Trophoblast cell (in vitro differentiated cells and primary cell): ENCODE data around the gene HECA.

ENCODE experiments used
- DNase-seq, 2 donors: peaks; one replicate each; pipeline ENCODE4 v3.0.0-alpha.2; 2016
- H2AFZ ChIP-seq: 2 replicates; pipeline ENCODE4 v1.6.1; 2013; ENCODE audit warnings: low read length, moderate library complexity, mild to moderate bottlenecking; ENCODE audit not compliant: insufficient read depth, poor library complexity
- H2AK5ac ChIP-seq: 2 replicates; pipeline ENCODE4 v1.6.1; 2013; ENCODE audit warnings: mild to moderate bottlenecking, low read length
- H2BK120ac ChIP-seq: 2 replicates; pipeline ENCODE4 v1.6.1; 2013; ENCODE audit warnings: low read length, mild to moderate bottlenecking, moderate library complexity; ENCODE audit not compliant: insufficient read depth, poor library complexity
- H2BK12ac ChIP-seq: 2 replicates; pipeline ENCODE4 v1.6.1; 2013; ENCODE audit warnings: mild to moderate bottlenecking, low read length, moderate library complexity
- H2BK5ac ChIP-seq: 2 replicates; pipeline ENCODE4 v1.6.1; 2013; ENCODE audit warnings: low read length, low read depth, moderate library complexity, mild to moderate bottlenecking; ENCODE audit not compliant: poor library complexity
- H3K14ac ChIP-seq: 2 replicates; pipeline ENCODE4 v1.6.1; 2013; ENCODE audit warnings: mild to moderate bottlenecking, low read length
- H3K18ac ChIP-seq: 2 replicates; pipeline ENCODE4 v1.6.1; 2013; ENCODE audit warnings: mild to moderate bottlenecking, low read length
- H3K23ac ChIP-seq: 2 replicates; pipeline ENCODE4 v1.6.1; 2013; ENCODE audit warnings: low read length
- H3K27ac ChIP-seq: 2 replicates; pipeline ENCODE4 v1.5.1; 2013; ENCODE audit warnings: low read depth, mild to moderate bottlenecking, inconsistent platforms, low read length, moderate library complexity
- H3K27me3 ChIP-seq: 2 replicates; pipeline ENCODE4 v1.6.1; 2013; ENCODE audit warnings: inconsistent platforms, mild to moderate bottlenecking, low read length, moderate library complexity; ENCODE audit not compliant: insufficient read depth
- H3K36me3 ChIP-seq, 2 experiments: 1 replicate in 1 of 2; 2 replicates in 1 of 2; pipeline ENCODE4 v1.6.1; 2013; ENCODE audit warnings: low read length in 2 of 2, mild to moderate bottlenecking in 2 of 2, moderate library complexity in 1 of 2; ENCODE audit not compliant: insufficient read depth in 2 of 2, control insufficient read depth in 1 of 2
- H3K4ac ChIP-seq: 2 replicates; pipeline ENCODE4 v1.6.1; 2013; ENCODE audit warnings: low read depth, mild to moderate bottlenecking, low read length, moderate library complexity
- H3K4me1 ChIP-seq, 2 experiments: 1 replicate in 1 of 2; 2 replicates in 1 of 2; pipeline ENCODE4 v1.6.1; 2013; ENCODE audit warnings: low read length in 2 of 2, mild to moderate bottlenecking in 2 of 2, moderate library complexity in 1 of 2; ENCODE audit not compliant: insufficient read depth in 2 of 2, control insufficient read depth in 1 of 2
- H3K4me2 ChIP-seq: 2 replicates; pipeline ENCODE4 v1.6.1; 2013; ENCODE audit warnings: inconsistent platforms, mild to moderate bottlenecking, low read length, moderate library complexity
- H3K4me3 ChIP-seq: 2 replicates; pipeline ENCODE4 v1.5.1; 2013; ENCODE audit warnings: mild to moderate bottlenecking, low read depth, low read length, inconsistent platforms
- H3K79me1 ChIP-seq: one replicate; pipeline ENCODE4 v1.6.1; 2013; ENCODE audit warnings: low read length
- H3K79me2 ChIP-seq: 2 replicates; pipeline ENCODE4 v1.6.1; 2013; ENCODE audit warnings: low read length, mild to moderate bottlenecking; ENCODE audit not compliant: control insufficient read depth, insufficient read depth, poor library complexity
- H3K9ac ChIP-seq: 2 replicates; pipeline ENCODE4 v1.6.1; 2013; ENCODE audit warnings: mild to moderate bottlenecking, low read length
- H3K9me3 ChIP-seq: 2 replicates; pipeline ENCODE4 v1.6.1; 2013; ENCODE audit warnings: low read depth, mild to moderate bottlenecking, control low read depth, inconsistent platforms, low read length; ENCODE audit not compliant: insufficient read depth
- H4K12ac ChIP-seq: 2 replicates; pipeline ENCODE4 v1.6.1; 2013; ENCODE audit warnings: low read depth, mild to moderate bottlenecking, low read length, moderate library complexity
- H4K8ac ChIP-seq: 2 replicates; pipeline ENCODE4 v1.6.1; 2013; ENCODE audit warnings: low read depth, mild to moderate bottlenecking, low read length, moderate library complexity
- H4K91ac ChIP-seq: one replicate; pipeline ENCODE4 v1.6.1; 2013; ENCODE audit warnings: low read depth, mild to moderate bottlenecking, low read length, moderate library complexity
- WGBS: extraction: QIAGEN DNeasy Blood & Tissue Kit; methylation state at CpG from one replicate; pipeline ENCODE4 v1.1.7; 2013; ENCODE audit warnings: missing lambda C conversion rate; ENCODE audit not compliant: insufficient read length, insufficient coverage; ENCODE audit errors: extremely low coverage; 5-methylcytosine and 5-hydroxymethylcytosine counted together

The HECA gene

GRCh38 chr6:139143111-139143510 is 8.2 kb downstream of the HECA start:
- H3K36me3 ChIP-seq = peaks cover 0 to 3% of the 10 kb centered on the region in 2 experiments
- no peak overlapping the region for H2AK5ac ChIP-seq
- H3K4me3 ChIP-seq = no peak overlapping the region
- H3K14ac ChIP-seq = no peak overlapping the region
- H3K79me2 ChIP-seq = no peaks in the 10 kb centered on the region
- H2BK5ac ChIP-seq = no peak overlapping the region
- DNase-seq = no peak
- no peaks in the 10 kb centered on the region for H3K4me1 ChIP-seq
- no peak overlapping the region for H3K18ac ChIP-seq
- no peaks in the 10 kb centered on the region for H3K27me3 ChIP-seq
- no CpG with 5 or more reads among the region's 3 CpGs for WGBS
- H4K91ac ChIP-seq = no peak overlapping the region
- H3K27ac ChIP-seq = no peak overlapping the region
- H2AFZ ChIP-seq = no peak overlapping the region
- H4K8ac ChIP-seq = no peak overlapping the region
- no peak overlapping the region for H2BK12ac ChIP-seq
- no peak overlapping the region for H3K23ac ChIP-seq
- H3K4me2 ChIP-seq = no peak overlapping the region
- H3K9ac ChIP-seq = no peak overlapping the region
- H3K79me1 ChIP-seq = peaks cover 2% of the 10 kb centered on the region
- no peaks in the 10 kb centered on the region for H3K9me3 ChIP-seq
- no peak overlapping the region for H3K4ac ChIP-seq
- no peak overlapping the region for H2BK120ac ChIP-seq
- no peak overlapping the region for H4K12ac ChIP-seq

GRCh38 chr6:139144490-139145085 is 9.7 kb downstream of the HECA start:
- Histone ChIP-seq H4K12ac (no peak overlapping the region), H2BK120ac (no peak overlapping the region), H2BK12ac (no peak overlapping the region), H3K27me3 (no peaks in the 10 kb centered on the region), H3K4ac (no peak overlapping the region), H3K9ac (no peak overlapping the region), H3K4me1 (no peaks in the 10 kb centered on the region), H3K79me1 (peaks cover 2% of the 10 kb centered on the region), H3K18ac (no peak overlapping the region), H3K14ac (no peak overlapping the region), H3K36me3 (peaks cover 0 to 3% of the 10 kb centered on the region in 2 experiments), H4K91ac (no peak overlapping the region), H4K8ac (no peak overlapping the region), H2AK5ac (peak overlapping the region; percentile 38), H2BK5ac (no peak overlapping the region), H2AFZ (no peak overlapping the region), H3K23ac (no peak overlapping the region), H3K4me3 (no peak overlapping the region), H3K9me3 (no peaks in the 10 kb centered on the region), H3K4me2 (no peak overlapping the region), H3K79me2 (no peaks in the 10 kb centered on the region), H3K27ac (no peak overlapping the region)
- no peak for DNase-seq
- WGBS = no CpG with 5 or more reads among the region's 4 CpGs

- no peaks in the 10 kb centered on the region for H3K4me1 ChIP-seq
Measured at GRCh38 chr6:139145661-139146060, 10.8 kb downstream of the HECA start.

DNA sequence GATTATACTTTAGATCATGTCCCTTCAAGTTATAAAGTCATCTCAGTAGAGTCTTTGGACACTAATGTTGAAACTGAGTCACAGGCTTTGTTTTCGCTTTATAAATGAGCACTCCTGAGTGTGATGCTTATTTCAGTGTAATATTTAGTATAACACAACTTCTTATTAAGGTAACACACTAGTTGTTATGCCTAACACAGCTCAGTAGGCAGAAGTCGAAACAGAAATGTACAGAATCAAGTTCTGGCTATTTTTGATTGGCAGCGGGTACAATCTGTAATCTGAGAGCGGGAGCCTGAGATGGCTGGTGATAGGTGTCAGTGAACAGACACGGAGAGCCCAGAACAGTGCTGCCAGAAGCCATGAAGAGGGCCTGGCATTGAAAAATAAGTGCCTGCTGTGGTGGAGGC is 11.4 kb downstream of the HECA start:
- H2BK12ac ChIP-seq = no peak overlapping the region
- no peak overlapping the region for H3K14ac ChIP-seq
- no peak overlapping the region for H2BK120ac ChIP-seq
- no peaks in the 10 kb centered on the region for H3K27me3 ChIP-seq
- H2BK5ac ChIP-seq = no peak overlapping the region
- no CpG with 5 or more reads among the region's 5 CpGs for WGBS
- no peak overlapping the region for H3K27ac ChIP-seq
- H4K12ac ChIP-seq = no peak overlapping the region
- H3K4me3 ChIP-seq = no peak overlapping the region
- no peak overlapping the region for H2AFZ ChIP-seq
- H3K4ac ChIP-seq = no peak overlapping the region
- H3K23ac ChIP-seq = no peak overlapping the region
- H3K79me1 ChIP-seq = peaks cover 2% of the 10 kb centered on the region
- no peak overlapping the region for H4K8ac ChIP-seq
- no peak for DNase-seq
- no peak overlapping the region for H2AK5ac ChIP-seq
- no peaks in the 10 kb centered on the region for H3K79me2 ChIP-seq
- H3K4me2 ChIP-seq = no peak overlapping the region
- no peaks in the 10 kb centered on the region for H3K9me3 ChIP-seq
- H3K9ac ChIP-seq = no peak overlapping the region
- no peaks in the 10 kb centered on the region for H3K4me1 ChIP-seq
- peaks cover 0 to 3% of the 10 kb centered on the region in 2 experiments for H3K36me3 ChIP-seq
- H3K18ac ChIP-seq = no peak overlapping the region
- no peak overlapping the region for H4K91ac ChIP-seq

More at GRCh38 chr6:139145661-139146060, 10.8 kb downstream of the HECA start:
- no peak overlapping the region for H4K91ac ChIP-seq
- H4K12ac ChIP-seq = no peak overlapping the region
- no peak overlapping the region for H3K23ac ChIP-seq
- no peak overlapping the region for H2AFZ ChIP-seq
- no peaks in the 10 kb centered on the region for H3K9me3 ChIP-seq
- no peak overlapping the region for H3K4ac ChIP-seq
- no peak overlapping the region for H2BK120ac ChIP-seq
- DNase-seq = no peak
- no peaks in the 10 kb centered on the region for H3K79me2 ChIP-seq
- H4K8ac ChIP-seq = no peak overlapping the region
- no peak overlapping the region for H3K9ac ChIP-seq
- no peak overlapping the region for H2BK5ac ChIP-seq
- H3K18ac ChIP-seq = no peak overlapping the region
- no peak overlapping the region for H3K4me2 ChIP-seq
- H2AK5ac ChIP-seq = no peak overlapping the region
- peaks cover 2% of the 10 kb centered on the region for H3K79me1 ChIP-seq
- H2BK12ac ChIP-seq = no peak overlapping the region
- H3K27ac ChIP-seq = no peak overlapping the region
- no peaks in the 10 kb centered on the region for H3K27me3 ChIP-seq
- WGBS = 100% methylated on average over 2 of the region's 3 CpGs
- peaks cover 0 to 3% of the 10 kb centered on the region in 2 experiments for H3K36me3 ChIP-seq
- no peak overlapping the region for H3K4me3 ChIP-seq
- no peak overlapping the region for H3K14ac ChIP-seq
